Suprapubic skin (tissue), 4 donors: ENCODE data around the gene TYMP. TPM values are rescaled to one million over a fixed set of nuclear protein-coding genes. Genes with fewer than 3 reads are reported as not detected.
A peak's percentile ranks its signal among the peaks of the same experiment; 100 is the strongest.

Experiments
- DNase-seq, 2 donors: peaks; one replicate each; pipeline ENCODE4 v3.0.0-alpha.2; 2019; ENCODE audit warnings: low spot score in 2 of 2
- H3K27ac ChIP-seq: fragments of 200-600 bp; sonication (generic); one replicate; pipeline ENCODE4 v1.5.1; 2019
- H3K27me3 ChIP-seq: fragments of 200-600 bp; sonication (generic); one replicate; pipeline ENCODE4 v1.5.1; 2019
- H3K36me3 ChIP-seq: fragments of 200-600 bp; sonication (generic); one replicate; pipeline ENCODE4 v1.5.1; 2019
- H3K4me1 ChIP-seq: fragments of 200-600 bp; sonication (generic); one replicate; pipeline ENCODE4 v1.5.1; 2019
- H3K4me3 ChIP-seq: fragments of 200-600 bp; sonication (generic); one replicate; pipeline ENCODE4 v1.5.1; 2019; ENCODE audit warnings: mild to moderate bottlenecking
- H3K9me3 ChIP-seq: fragments of 200-600 bp; sonication (generic); one replicate; pipeline ENCODE4 v1.5.1; 2019
- EP300 ChIP-seq: sonication (generic); formaldehyde crosslinking; IDR thresholded peaks from one replicate; pipeline ENCODE4 v1.6.1; 2017; ENCODE audit warnings: antibody characterized with exemption
- POLR2A ChIP-seq, 2 donors: fragments of 450-650 bp; IDR thresholded peaks; one replicate each; pipeline ENCODE4 v1.6.1; 2017; ENCODE audit warnings: antibody characterized with exemption in 2 of 2, mild to moderate bottlenecking in 2 of 2, moderate library complexity in 2 of 2
- POLR2AphosphoS5 ChIP-seq, 3 donors: sonication (generic); formaldehyde crosslinking; IDR thresholded peaks; one replicate each; pipeline ENCODE4 v1.6.1; 2017; ENCODE audit warnings: antibody characterized with exemption in 3 of 3
- WGBS: methylation state at CpG from one replicate; pipeline ENCODE4 v1.1.5; 2018; 5-methylcytosine and 5-hydroxymethylcytosine counted together
- total RNA-seq, 4 donors: library from RNA; depleted of rRNA; stranded (reverse); fragments of >200 nt; gene quantifications; one replicate each; pipeline ENCODE4 v1.1.0, GENCODE V29; 2016
- TF ChIP-seq, protein P1 (sequence below), 2 donors: fragments of 200-600 bp in 1 of 2; fragments of 450-650 bp in 1 of 2; sonication (generic) in 1 of 2; IDR thresholded peaks; one replicate each; pipeline ENCODE4 v1.5.1; 2016 to 2019; ENCODE audit warnings: antibody characterized with exemption in 2 of 2, mild to moderate bottlenecking in 1 of 2, moderate library complexity in 1 of 2

Gene TYMP
- total RNA-seq, 4 donors from 2014 or later, result 23.6 to 46.9 (median 30.8) TPM

DNA sequence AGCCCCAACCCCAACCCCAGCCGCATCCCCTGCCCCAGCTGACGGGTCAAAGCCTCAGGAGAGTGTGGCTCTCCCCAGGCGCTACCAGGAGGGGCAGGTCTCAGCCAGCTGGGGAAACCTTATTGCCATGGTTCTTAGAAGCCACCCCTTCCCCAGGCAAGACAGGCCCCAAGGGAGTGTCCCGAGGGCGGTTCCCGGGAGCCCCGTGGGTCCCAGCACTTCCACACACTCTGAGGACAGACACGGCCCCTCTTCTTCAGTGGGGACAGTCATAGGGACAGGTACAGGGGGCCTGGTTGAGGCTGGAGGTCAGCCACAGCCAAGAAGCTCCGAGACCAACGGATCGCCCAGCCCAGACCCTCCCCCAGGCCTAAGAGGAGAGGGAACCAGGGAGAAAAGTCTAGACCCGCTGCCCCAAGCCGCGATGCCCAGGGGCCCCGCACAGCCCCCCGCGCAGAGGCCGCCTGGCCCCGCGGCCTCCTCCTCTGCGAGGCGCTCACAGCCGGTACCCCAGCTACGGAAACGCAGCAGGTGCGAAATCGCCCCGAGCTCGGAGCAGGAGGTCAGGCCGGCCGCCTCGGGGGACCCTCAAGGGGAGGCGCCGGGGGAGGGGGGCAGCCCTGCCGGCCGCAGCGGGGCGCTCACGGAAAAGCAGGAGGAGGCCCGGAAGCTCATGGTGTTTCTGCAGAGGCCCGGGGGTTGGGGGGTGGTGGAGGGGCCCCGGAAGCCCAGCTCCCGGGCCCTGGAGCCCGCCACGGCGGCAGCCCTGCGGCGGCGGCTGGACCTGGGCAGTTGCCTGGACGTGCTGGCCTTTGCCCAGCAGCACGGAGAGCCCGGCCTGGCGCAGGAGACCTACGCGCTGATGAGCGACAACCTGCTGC is 18.5 kb upstream of the TYMP start:
- no peak overlapping the region for H3K27ac ChIP-seq
- H3K27me3 ChIP-seq, result peaks cover 34% of the 10 kb centered on the region
- no peaks in the 10 kb centered on the region for H3K36me3 ChIP-seq
- 33% methylated on average over 17 of the region's 56 CpGs for WGBS
- H3K4me3 ChIP-seq, result peak overlapping the region; percentile 39
- no peaks in the 10 kb centered on the region for H3K9me3 ChIP-seq
- TF ChIP-seq EP300, result no peak
- TF ChIP-seq POLR2AphosphoS5 (IDR thresholded peaks at IDR 0.05), result no peak
- TF ChIP-seq, protein P1, sequence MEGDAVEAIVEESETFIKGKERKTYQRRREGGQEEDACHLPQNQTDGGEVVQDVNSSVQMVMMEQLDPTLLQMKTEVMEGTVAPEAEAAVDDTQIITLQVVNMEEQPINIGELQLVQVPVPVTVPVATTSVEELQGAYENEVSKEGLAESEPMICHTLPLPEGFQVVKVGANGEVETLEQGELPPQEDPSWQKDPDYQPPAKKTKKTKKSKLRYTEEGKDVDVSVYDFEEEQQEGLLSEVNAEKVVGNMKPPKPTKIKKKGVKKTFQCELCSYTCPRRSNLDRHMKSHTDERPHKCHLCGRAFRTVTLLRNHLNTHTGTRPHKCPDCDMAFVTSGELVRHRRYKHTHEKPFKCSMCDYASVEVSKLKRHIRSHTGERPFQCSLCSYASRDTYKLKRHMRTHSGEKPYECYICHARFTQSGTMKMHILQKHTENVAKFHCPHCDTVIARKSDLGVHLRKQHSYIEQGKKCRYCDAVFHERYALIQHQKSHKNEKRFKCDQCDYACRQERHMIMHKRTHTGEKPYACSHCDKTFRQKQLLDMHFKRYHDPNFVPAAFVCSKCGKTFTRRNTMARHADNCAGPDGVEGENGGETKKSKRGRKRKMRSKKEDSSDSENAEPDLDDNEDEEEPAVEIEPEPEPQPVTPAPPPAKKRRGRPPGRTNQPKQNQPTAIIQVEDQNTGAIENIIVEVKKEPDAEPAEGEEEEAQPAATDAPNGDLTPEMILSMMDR (IDR thresholded peaks at IDR 0.05), result no peak
- TF ChIP-seq POLR2A (IDR thresholded peaks at IDR 0.05), result no peak
- peaks cover 43% of the 10 kb centered on the region for H3K4me1 ChIP-seq
- peak in 1 of 2 donors; percentile 79 for DNase-seq

DNA sequence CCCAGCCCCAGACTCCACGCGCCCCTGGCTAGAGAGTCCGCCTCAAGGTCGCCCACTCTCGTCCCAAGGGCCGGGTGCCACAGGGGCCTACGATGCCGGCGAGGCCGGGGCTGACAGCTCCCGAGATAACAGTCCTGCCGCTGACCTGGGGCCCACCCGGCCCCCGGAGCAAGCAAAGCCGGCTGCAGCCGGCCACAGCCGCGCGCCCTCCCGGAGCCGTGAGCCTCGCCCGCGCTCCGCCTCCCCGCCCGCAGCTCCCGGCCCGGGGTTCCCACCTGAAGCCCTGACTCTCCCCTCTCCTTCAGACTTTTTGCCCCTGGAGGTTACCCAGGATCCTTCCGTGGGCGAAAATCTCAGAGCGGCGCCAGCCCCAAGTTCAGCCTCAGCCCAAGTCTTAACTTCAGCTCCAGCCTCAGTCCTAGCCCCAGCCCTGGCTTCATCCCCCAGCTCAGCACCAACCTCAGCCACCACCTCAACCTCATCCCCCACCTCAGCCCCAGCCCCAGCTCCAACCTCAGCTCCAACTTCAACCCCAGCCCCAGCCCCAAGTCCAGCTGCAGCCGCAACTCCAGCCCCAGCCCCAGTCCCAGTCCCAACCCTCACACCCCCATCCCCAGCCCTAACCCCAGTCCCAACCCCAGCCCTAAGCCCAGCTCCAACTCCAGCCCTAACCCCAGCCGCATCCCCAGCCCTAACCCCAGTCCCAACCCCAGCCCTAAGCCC is 17.6 kb upstream of the TYMP start:
- 49% methylated on average over 16 of the region's 35 CpGs for WGBS
- Histone ChIP-seq H3K27me3 (peaks cover 34% of the 10 kb centered on the region), H3K4me1 (peaks cover 43% of the 10 kb centered on the region), H3K27ac (no peak overlapping the region), H3K4me3 (peak overlapping the region; percentile 17), H3K9me3 (no peaks in the 10 kb centered on the region), H3K36me3 (no peaks in the 10 kb centered on the region)
- TF ChIP-seq EP300 (no peak), POLR2A (IDR thresholded peaks at IDR 0.05) (no peak), POLR2AphosphoS5 (IDR thresholded peaks at IDR 0.05) (no peak)
- TF ChIP-seq, protein P1 (IDR thresholded peaks at IDR 0.05), result no peak
- no peak for DNase-seq

DNA sequence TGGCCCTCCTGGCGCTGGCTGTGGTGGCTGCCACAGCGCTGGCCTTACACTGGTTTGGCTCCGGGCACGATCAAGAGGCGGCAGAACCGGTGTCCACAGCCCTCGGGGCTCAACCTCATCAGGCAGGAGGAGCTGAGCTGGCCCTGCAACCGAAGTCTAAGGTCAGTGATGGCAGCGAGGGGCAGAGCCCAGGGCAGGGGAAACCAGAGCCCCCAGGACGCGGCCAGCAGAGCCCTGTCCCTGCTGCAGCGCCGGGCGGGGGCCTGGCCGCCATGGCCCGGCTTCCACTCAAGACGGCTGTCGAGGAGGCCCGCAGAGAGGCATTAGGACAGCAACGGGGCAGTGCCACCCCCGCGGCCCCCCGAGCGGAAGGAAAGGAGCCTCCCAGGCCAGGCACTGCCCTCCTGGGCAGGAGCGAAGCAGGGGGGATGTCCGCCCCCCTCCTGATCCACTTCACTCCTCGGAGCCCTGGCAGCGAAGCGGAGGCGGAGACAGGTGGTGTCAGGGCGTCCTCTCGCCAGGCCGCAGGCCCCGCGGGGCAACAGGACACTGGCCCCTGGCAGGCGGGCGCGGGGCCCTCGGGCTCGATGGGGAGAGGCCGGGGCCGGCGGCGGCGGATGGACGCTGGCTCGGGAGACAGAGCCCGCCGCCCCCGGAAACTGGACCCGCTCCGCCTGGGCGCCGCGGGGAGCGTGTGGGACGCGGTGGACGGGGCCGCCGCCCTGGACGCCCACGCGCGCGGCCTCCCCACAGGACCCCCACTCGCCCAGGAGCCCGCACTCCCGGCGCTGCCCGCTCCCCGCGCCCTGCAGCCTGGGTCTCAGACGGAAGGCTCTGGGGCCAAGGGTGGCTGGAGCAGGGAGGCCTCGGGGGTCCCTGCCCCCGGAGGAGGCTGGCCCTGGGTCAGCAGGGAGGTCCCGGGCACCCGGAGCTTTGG is 16.8 kb upstream of the TYMP start:
- H3K4me3 ChIP-seq, result peak overlapping the region; percentile 17

DNA sequence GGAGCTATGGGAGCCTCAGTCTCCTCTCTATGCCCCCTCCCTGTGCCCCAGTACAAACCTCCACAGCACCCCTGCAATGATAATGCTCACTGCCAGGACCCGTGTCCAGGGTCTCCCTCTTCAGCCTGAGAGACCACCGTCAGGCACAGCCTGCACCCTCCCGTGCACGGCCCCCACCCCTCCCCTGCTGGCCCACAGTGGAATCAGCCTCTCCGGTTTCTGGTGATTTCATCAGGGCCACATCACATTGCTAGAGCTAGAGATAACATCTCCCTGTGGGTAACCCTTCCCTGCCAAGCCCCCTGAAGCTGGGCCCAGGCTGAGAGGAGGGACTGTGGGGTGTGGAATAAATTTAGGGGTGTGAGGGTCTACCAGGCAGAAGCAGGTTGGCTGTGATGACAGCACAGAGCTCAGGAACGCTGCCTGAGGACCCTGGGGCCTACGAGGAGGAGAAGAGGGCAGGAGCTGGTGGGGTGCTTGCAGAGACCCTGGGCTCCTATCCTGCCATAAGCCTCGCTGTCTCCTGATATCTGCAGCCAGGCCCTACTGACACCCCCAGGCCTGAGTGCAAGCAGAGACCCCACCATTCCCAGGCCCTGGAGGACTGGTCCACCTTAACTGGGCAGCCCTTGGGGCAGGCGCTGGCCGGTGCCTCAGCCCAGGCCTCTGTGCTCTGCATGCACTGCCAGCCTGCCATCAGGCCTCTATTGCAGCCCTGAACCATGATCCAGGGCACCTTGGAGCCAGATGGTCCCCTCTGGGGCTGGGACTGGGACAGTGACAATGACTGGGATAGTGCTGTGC is 15.9 kb upstream of the TYMP start, which contains the start of gene KLHDC7B:
Gene KLHDC7B (plus strand): TSS at position 378 of the 804 bp plus-strand sequence. CDS start 345 bp downstream, at position 723.
- H3K27me3 ChIP-seq, result peaks cover 34% of the 10 kb centered on the region
- H3K4me1 ChIP-seq, result peaks cover 57% of the 10 kb centered on the region
- no peaks in the 10 kb centered on the region for H3K36me3 ChIP-seq
- peak within 1 kb of the TSS; percentile 43 for H3K4me3 ChIP-seq
- 60% methylated on average over 7 of the region's 10 CpGs for WGBS
- no peaks in the 10 kb centered on the region for H3K9me3 ChIP-seq
- peak within 1 kb of the TSS; percentile 72 for H3K27ac ChIP-seq
- no peak for TF ChIP-seq POLR2A (IDR thresholded peaks at IDR 0.05)
- no peak for TF ChIP-seq EP300
- no peak for TF ChIP-seq POLR2AphosphoS5 (IDR thresholded peaks at IDR 0.05)
- TF ChIP-seq, protein P1 (IDR thresholded peaks at IDR 0.05), result no peak
- no peak for DNase-seq

More for the DNA sequence above, 16.8 kb upstream of the TYMP start:
- Histone ChIP-seq H3K27me3 (peaks cover 34% of the 10 kb centered on the region), H3K27ac (no peak overlapping the region), H3K4me1 (peaks cover 49% of the 10 kb centered on the region), H3K9me3 (no peaks in the 10 kb centered on the region), H3K36me3 (no peaks in the 10 kb centered on the region)
- TF ChIP-seq EP300 (no peak), POLR2A (IDR thresholded peaks at IDR 0.05) (no peak), POLR2AphosphoS5 (IDR thresholded peaks at IDR 0.05) (no peak)
- TF ChIP-seq, protein P1 (IDR thresholded peaks at IDR 0.05), result no peak
- no peak for DNase-seq
- WGBS, result 52% methylated on average over 17 of the region's 78 CpGs
